ENCODE results near the gene GNB5. TPM values are rescaled to one million over a fixed set of nuclear protein-coding genes. Genes with fewer than 3 reads are reported as not detected.

Gene GNB5
- total and polyA plus RNA-seq, 2 of the 13 experiments (the other 11 are each of a cell fraction or from before 2014, with no cell fraction given): 13.7 to 14.4 TPM

GRCh38 chr15:52115598-52116427, 75.4 kb downstream of the GNB5 start (continued):
- TF ChIP-seq ZNF770 (CRISPR knock-in tag; IDR thresholded peaks at IDR 0.05) (no peak), PAWR (CRISPR knock-in tag; IDR thresholded peaks at IDR 0.05; ENCODE audit: borderline replicate concordance) (no peak), FOXO4 (CRISPR knock-in tag; conservative IDR thresholded peaks at IDR 0.05) (no peak), ZNF383 (CRISPR knock-in tag; IDR thresholded peaks at IDR 0.05; ENCODE audit: borderline replicate concordance) (no peak), CEBPZ (IDR thresholded peaks at IDR 0.05; ENCODE audit: low read length) (no peak), RCOR2 (CRISPR knock-in tag; IDR thresholded peaks at IDR 0.05) (no peak; the same call in 1 of the 2 replicates), REST (IDR thresholded peaks at IDR 0.05; ENCODE audit: borderline replicate concordance in 1 of 2, low read depth in 1 of 2, low read length in 2 of 2) (no peak), SYNCRIP (IDR thresholded peaks at IDR 0.05; ENCODE audit: insufficient read depth, low read depth, low read length) (no peak), ZNF761 (CRISPR knock-in tag; conservative IDR thresholded peaks at IDR 0.05) (no peak), ZBTB39 (CRISPR knock-in tag; IDR thresholded peaks at IDR 0.05) (no peak), GTF3A (CRISPR knock-in tag; conservative IDR thresholded peaks at IDR 0.05) (no peak), NFRKB (IDR thresholded peaks at IDR 0.05) (no peak), TSC22D2 (CRISPR knock-in tag; IDR thresholded peaks at IDR 0.05; ENCODE audit: borderline replicate concordance) (0 out of 2 replicates have a peak, but pooled peaks have one; percentile 30)

Data from HepG2 (cell line).